GM23338 (cell line): ENCODE data around the gene SMIM35. TPM values are rescaled to one million over a fixed set of nuclear protein-coding genes. Genes with fewer than 3 reads are reported as not detected.

ENCODE experiments used
- ATAC-seq: fragments of 200-7000 bp; cut with Tn5 transposase; 3 replicates; pipeline ENCODE4 v1.9.1; 2020
- DNase-seq: peaks from one replicate; pipeline ENCODE4 v3.0.0-alpha.2; 2015; ENCODE audit warnings: low spot score
- H2AFZ ChIP-seq: fragments of 200-600 bp; sonication (generic); 2 replicates; pipeline ENCODE4 v1.8.0; 2016; ENCODE audit warnings: antibody characterized with exemption, mild to moderate bottlenecking, moderate library complexity
- H3F3A ChIP-seq: fragments of 200-600 bp; sonication (generic); replicated peaks from 2 replicates; pipeline ENCODE4 v1.8.0; 2017; ENCODE audit warnings: antibody characterized with exemption, mixed run types, low read depth
- H3K27ac ChIP-seq: fragments of 200-600 bp; sonication (generic); 2 replicates; pipeline ENCODE4 v1.6.1; 2016; ENCODE audit warnings: low read depth
- H3K27me3 ChIP-seq: fragments of 200-600 bp; sonication (generic); 2 replicates; pipeline ENCODE4 v1.8.0; 2016; ENCODE audit warnings: mild to moderate bottlenecking, mixed run types, moderate library complexity; ENCODE audit not compliant: insufficient read depth
- H3K36me3 ChIP-seq: fragments of 200-600 bp; sonication (generic); 2 replicates; pipeline ENCODE4 v1.8.0; 2016; ENCODE audit warnings: mild to moderate bottlenecking; ENCODE audit not compliant: insufficient read depth
- H3K4me1 ChIP-seq: fragments of 200-600 bp; sonication (generic); 2 replicates; pipeline ENCODE4 v1.8.0; 2016; ENCODE audit warnings: mild to moderate bottlenecking, moderate library complexity; ENCODE audit not compliant: insufficient read depth
- H3K4me2 ChIP-seq: fragments of 200-600 bp; sonication (generic); 2 replicates; pipeline ENCODE4 v1.7.1; 2017; ENCODE audit warnings: mixed run types
- H3K4me3 ChIP-seq: fragments of 200-600 bp; sonication (generic); 2 replicates; pipeline ENCODE4 v1.6.1; 2016; ENCODE audit warnings: mixed run types
- H3K79me2 ChIP-seq: fragments of 200-600 bp; sonication (generic); replicated peaks from 2 replicates; pipeline ENCODE4 v1.8.0; 2017; ENCODE audit warnings: mild to moderate bottlenecking; ENCODE audit not compliant: insufficient read depth
- H3K9me2 ChIP-seq: fragments of 200-600 bp; sonication (generic); 2 replicates; pipeline ENCODE4 v1.8.0; 2017; ENCODE audit not compliant: insufficient read depth
- H4K20me1 ChIP-seq: fragments of 200-600 bp; sonication (generic); replicated peaks from 2 replicates; pipeline ENCODE4 v1.8.0; 2017; ENCODE audit warnings: mild to moderate bottlenecking; ENCODE audit not compliant: insufficient read depth
- H3K27ac Mint-ChIP-seq: 2 replicates; pipeline ENCODE4 v1.8.0; 2020; ENCODE audit warnings: inconsistent platforms, mild to moderate bottlenecking, moderate library complexity, mixed read lengths
- H3K27me3 Mint-ChIP-seq: 3 replicates; pipeline ENCODE4 v1.8.0; 2022; ENCODE audit warnings: low read depth, mild to moderate bottlenecking, moderate library complexity, mixed read lengths, inconsistent platforms; ENCODE audit not compliant: insufficient read depth, poor library complexity
- H3K36me3 Mint-ChIP-seq: 3 replicates; pipeline ENCODE4 v1.8.0; 2021; ENCODE audit warnings: low read depth, mild to moderate bottlenecking, inconsistent platforms, moderate library complexity, mixed read lengths
- H3K4me1 Mint-ChIP-seq: 3 replicates; pipeline ENCODE4 v1.8.0; 2020; ENCODE audit warnings: mild to moderate bottlenecking, inconsistent platforms, mixed read lengths
- H3K4me3 Mint-ChIP-seq: 3 replicates; pipeline ENCODE4 v1.8.0; 2021; ENCODE audit warnings: moderate library complexity, mild to moderate bottlenecking, inconsistent platforms, mixed read lengths
- H3K9me3 Mint-ChIP-seq: 3 replicates; pipeline ENCODE4 v1.8.0; 2020; ENCODE audit warnings: moderate library complexity, mild to moderate bottlenecking, inconsistent platforms, mixed read lengths
- CREB1 ChIP-seq: fragments of 250-450 bp; sonication (Bioruptor Pico); IDR thresholded peaks from 2 replicates; pipeline ENCODE4 v1.5.0; 2020; ENCODE audit warnings: low read depth, mild to moderate bottlenecking, moderate library complexity
- CTCF ChIP-seq, 2 experiments: fragments of 200-600 bp in 1 of 2; sonication (generic) in 1 of 2; conservative IDR thresholded peaks; 2 replicates each; pipeline versions ENCODE4 v1.5.1 to v1.6.1; 2016 to 2017; ENCODE audit warnings: antibody characterized with exemption in 2 of 2, low read depth in 2 of 2, mild to moderate bottlenecking in 2 of 2, moderate library complexity in 1 of 2
- EZH2 ChIP-seq: fragments of 200-600 bp; sonication (generic); IDR thresholded peaks from one replicate; pipeline ENCODE4 v1.8.0; 2017; ENCODE audit warnings: antibody characterized with exemption, mild to moderate bottlenecking, low read depth; ENCODE audit not compliant: unreplicated experiment
- EZH2phosphoT487 ChIP-seq: fragments of 200-600 bp; sonication (generic); IDR thresholded peaks from one replicate; pipeline ENCODE4 v1.8.1; 2018; ENCODE audit warnings: antibody characterized with exemption; ENCODE audit not compliant: unreplicated experiment
- JUNB ChIP-seq: IDR thresholded peaks from one replicate; pipeline ENCODE4 v1.6.1; 2016; ENCODE audit warnings: antibody characterized with exemption; ENCODE audit not compliant: unreplicated experiment
- NANOG ChIP-seq: IDR thresholded peaks from 2 replicates; pipeline ENCODE4 v1.6.1; 2016; ENCODE audit warnings: antibody characterized with exemption, borderline replicate concordance
- POLR2AphosphoS5 ChIP-seq: IDR thresholded peaks from 2 replicates; pipeline ENCODE4 v1.6.1; 2016; ENCODE audit warnings: antibody characterized with exemption, low read depth
- REST ChIP-seq: IDR thresholded peaks from one replicate; pipeline ENCODE4 v1.6.1; 2018; ENCODE audit warnings: antibody characterized with exemption; ENCODE audit not compliant: unreplicated experiment
- STAT1 ChIP-seq: IDR thresholded peaks from one replicate; pipeline ENCODE4 v1.6.1; 2016; ENCODE audit warnings: antibody characterized with exemption; ENCODE audit not compliant: unreplicated experiment
- ZNF114 ChIP-seq: fragments of 250-450 bp; sonication (Bioruptor Pico); IDR thresholded peaks from 2 replicates; pipeline ENCODE4 v1.5.0; 2020; ENCODE audit warnings: mild to moderate bottlenecking, moderate library complexity
- ZNF331 ChIP-seq: fragments of 250-450 bp; sonication (Bioruptor Pico); IDR thresholded peaks from 2 replicates; pipeline ENCODE4 v1.5.0; 2020; ENCODE audit warnings: low read depth, mild to moderate bottlenecking, moderate library complexity
- ZNF462 ChIP-seq: fragments of 250-450 bp; sonication (Bioruptor Pico); IDR thresholded peaks from 2 replicates; pipeline ENCODE4 v1.5.0; 2020; ENCODE audit warnings: mild to moderate bottlenecking, moderate library complexity
- polyA plus RNA-seq: library from polyadenylated mRNA; unstranded; fragments of >200 nt; fragmentation: Nextera tagmentation; extraction: Ambion mirVana; gene quantifications from 2 replicates; pipeline ENCODE4 v1.2.1, GENCODE V29; 2016
- total RNA-seq: library from RNA; depleted of rRNA; stranded (reverse); fragments of >200 nt; shearing (Covaris generic); gene quantifications from 2 replicates; pipeline ENCODE4 v1.2.3, GENCODE V29; 2014

The SMIM35 gene
- total and polyA plus RNA-seq, 2 experiments from 2014 or later: not detected

GRCh38 chr11:118052581-118053206 lies 34.1 kb downstream of the SMIM35 start:
- H4K20me1 ChIP-seq: no peaks in the 10 kb centered on the region; the same call in 1 of the 2 replicates
- no peak for ATAC-seq
- peaks cover 5% of the 10 kb centered on the region; the same call in 2 of the 3 replicates for H3K4me1 Mint-ChIP-seq
- no peaks in the 10 kb centered on the region for H3K9me2 ChIP-seq
- H3F3A ChIP-seq: no peaks in the 10 kb centered on the region
- H3K27ac ChIP-seq: no peak overlapping the region
- no peak overlapping the region for H3K4me3 ChIP-seq
- H3K79me2 ChIP-seq: no peaks in the 10 kb centered on the region
- H3K27me3 ChIP-seq: no peaks in the 10 kb centered on the region
- peaks cover 11% of the 10 kb centered on the region for H3K27me3 Mint-ChIP-seq
- H3K4me2 ChIP-seq: no peak overlapping the region
- H2AFZ ChIP-seq: 0 out of 2 replicates have a peak overlapping the region, but pooled peaks have one; percentile 1
- H3K4me3 Mint-ChIP-seq: no peak overlapping the region
- no peaks in the 10 kb centered on the region for H3K36me3 Mint-ChIP-seq
- no peak for DNase-seq
- H3K9me3 Mint-ChIP-seq: no peaks in the 10 kb centered on the region; the same call in 2 of the 3 replicates
- TF ChIP-seq ZNF331 (CRISPR knock-in tag) (no peak), EZH2phosphoT487 (no peak), REST (no peak), EZH2 (no peak), CTCF (conservative IDR thresholded peaks at IDR 0.05; ENCODE audit: low read depth in 2 of 2) (no peak), NANOG (no peak), ZNF114 (no peak), CREB1 (CRISPR knock-in tag) (no peak), JUNB (no peak), ZNF462 (CRISPR knock-in tag) (no peak), POLR2AphosphoS5 (no peak), STAT1 (no peak)
- H3K27ac Mint-ChIP-seq: no peak overlapping the region
- no peaks in the 10 kb centered on the region for H3K4me1 ChIP-seq
- no peaks in the 10 kb centered on the region for H3K36me3 ChIP-seq
